Fibroblast of villous mesenchyme (primary cell): ENCODE data around the gene PRRG4. TPM values are rescaled to one million over a fixed set of nuclear protein-coding genes. Genes with fewer than 3 reads are reported as not detected.
"Not testable (repeated sequence)": the region's sequence is repeated elsewhere in the genome, so short reads cannot be mapped to it uniquely, and the experiment has no call there.

Source experiments
- DNase-seq: peaks from one replicate; pipeline ENCODE4 v3.0.0-alpha.2; 2010; ENCODE audit warnings: low read depth
- H3K4me3 ChIP-seq: 2 replicates; pipeline ENCODE4 v1.5.1; 2011; ENCODE audit warnings: low read depth, mild to moderate bottlenecking, low read length
- total RNA-seq: library from RNA; depleted of rRNA; stranded (reverse); fragments of >200 nt; gene quantifications from 2 replicates; pipeline ENCODE4 v1.2.3, GENCODE V29; 2012
- TF ChIP-seq, protein P1 (sequence below): IDR thresholded peaks from 2 replicates; pipeline ENCODE4 v1.5.1; 2012; ENCODE audit warnings: low read depth, mild to moderate bottlenecking, low read length; ENCODE audit not compliant: insufficient read depth

Gene PRRG4
- total RNA-seq, 1 donor = under 0.01 TPM

DNA sequence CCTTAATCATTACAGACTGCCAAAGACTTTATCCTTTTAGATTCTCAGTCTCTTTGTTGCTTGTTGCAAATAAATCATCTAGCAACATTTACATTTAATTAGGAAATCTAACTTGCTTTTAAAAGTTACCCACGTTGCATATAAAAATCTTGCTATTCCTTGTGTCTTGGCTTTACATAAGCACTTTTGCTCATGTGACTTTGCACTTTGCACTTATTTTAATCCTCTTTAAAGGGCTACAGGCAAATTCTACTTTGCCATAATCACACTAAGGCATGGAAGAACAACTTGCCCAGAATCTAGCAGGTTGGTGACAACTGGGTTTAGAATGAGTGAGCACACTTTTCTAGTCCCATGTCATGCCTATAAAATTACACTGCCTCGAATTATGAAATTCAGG lies 25.9 kb downstream of the PRRG4 start:
- H3K4me3 ChIP-seq = no peak overlapping the region
- TF ChIP-seq, protein P1, sequence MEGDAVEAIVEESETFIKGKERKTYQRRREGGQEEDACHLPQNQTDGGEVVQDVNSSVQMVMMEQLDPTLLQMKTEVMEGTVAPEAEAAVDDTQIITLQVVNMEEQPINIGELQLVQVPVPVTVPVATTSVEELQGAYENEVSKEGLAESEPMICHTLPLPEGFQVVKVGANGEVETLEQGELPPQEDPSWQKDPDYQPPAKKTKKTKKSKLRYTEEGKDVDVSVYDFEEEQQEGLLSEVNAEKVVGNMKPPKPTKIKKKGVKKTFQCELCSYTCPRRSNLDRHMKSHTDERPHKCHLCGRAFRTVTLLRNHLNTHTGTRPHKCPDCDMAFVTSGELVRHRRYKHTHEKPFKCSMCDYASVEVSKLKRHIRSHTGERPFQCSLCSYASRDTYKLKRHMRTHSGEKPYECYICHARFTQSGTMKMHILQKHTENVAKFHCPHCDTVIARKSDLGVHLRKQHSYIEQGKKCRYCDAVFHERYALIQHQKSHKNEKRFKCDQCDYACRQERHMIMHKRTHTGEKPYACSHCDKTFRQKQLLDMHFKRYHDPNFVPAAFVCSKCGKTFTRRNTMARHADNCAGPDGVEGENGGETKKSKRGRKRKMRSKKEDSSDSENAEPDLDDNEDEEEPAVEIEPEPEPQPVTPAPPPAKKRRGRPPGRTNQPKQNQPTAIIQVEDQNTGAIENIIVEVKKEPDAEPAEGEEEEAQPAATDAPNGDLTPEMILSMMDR = no peak
- DNase-seq = no peak

DNA sequence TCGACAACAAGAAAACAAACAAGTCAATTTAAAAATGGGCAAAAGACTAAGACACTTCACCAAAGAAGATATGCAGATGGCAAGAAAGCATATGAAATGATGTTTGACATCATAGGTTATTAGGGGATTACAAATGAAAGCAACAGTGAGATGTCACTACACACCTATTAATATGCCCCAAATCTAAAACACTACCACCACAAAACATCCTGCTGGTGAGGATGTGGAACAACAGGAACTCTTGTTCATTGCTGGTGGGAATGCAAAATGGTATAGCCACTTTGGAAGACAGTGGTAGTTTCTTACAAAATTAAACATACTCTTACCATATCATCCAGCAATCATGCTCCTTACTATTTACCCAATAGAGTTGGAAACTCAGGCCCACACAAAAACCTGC lies 29.0 kb downstream of the PRRG4 start:
- TF ChIP-seq, protein P1 = no peak
- no peak overlapping the region for H3K4me3 ChIP-seq
- DNase-seq = no peak

GRCh38 chr11:32861850-32862577 lies 32.3 kb downstream of the PRRG4 start:
- TF ChIP-seq, protein P1 = no peak
- H3K4me3 ChIP-seq = no peak overlapping the region
- DNase-seq = no peak

DNA sequence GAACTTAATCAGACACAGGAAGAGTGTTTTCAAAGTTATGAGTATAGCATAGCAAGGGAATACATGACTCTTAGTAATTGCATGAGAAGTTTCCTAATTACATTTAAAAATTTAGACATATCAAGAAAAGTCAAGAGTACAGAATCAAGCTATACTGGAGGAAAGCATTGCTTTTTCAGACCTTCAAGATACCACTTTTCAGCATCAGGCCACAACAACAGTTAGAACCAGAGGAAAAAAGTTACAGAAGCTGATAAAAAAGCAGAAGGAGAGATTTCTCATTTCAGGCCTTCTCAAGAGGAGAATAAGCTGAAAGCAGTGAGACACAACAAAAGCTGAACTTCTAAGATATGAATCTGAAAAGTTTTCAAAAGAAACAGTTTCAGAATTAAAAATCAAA lies 34.8 kb downstream of the PRRG4 start:
- TF ChIP-seq, protein P1 = no peak
- no peak overlapping the region for H3K4me3 ChIP-seq
- DNase-seq = no peak

- not testable (repeated sequence) for H3K4me3 ChIP-seq, DNase-seq
Measured at GRCh38 chr11:32868752-32869151, 39.0 kb downstream of the PRRG4 start.

DNA sequence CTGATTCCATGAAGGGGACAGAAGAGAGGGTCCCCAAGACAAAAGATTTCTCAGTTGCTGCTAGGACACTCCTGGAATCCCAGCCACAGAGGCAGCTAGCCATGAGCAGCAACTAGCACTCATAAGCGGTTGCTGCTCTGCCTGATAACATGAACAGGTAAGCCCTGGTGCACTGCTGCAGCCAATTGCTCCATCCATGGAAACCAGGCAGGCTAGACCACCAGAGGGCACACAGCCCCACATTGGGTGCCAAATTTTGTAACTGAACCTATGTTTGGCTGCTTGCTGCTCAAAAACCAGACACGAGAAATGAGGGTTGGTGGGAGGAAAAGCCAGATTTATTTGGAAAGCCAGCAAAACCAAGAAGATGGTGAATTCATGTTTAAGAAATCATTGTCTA lies 40.9 kb downstream of the PRRG4 start:
- no peak for DNase-seq
- TF ChIP-seq, protein P1 = peak; percentile 46
- no peak overlapping the region for H3K4me3 ChIP-seq

GRCh38 chr11:32874132-32874531 lies 44.4 kb downstream of the PRRG4 start:
- no peak for DNase-seq
- TF ChIP-seq, protein P1 = no peak

More at GRCh38 chr11:32874132-32874531, 44.4 kb downstream of the PRRG4 start:
- H3K4me3 ChIP-seq = no peak overlapping the region
